Kidney (tissue), 14 donors: ENCODE data around the gene SEC24D. TPM values are rescaled to one million over a fixed set of nuclear protein-coding genes. Genes with fewer than 3 reads are reported as not detected.

Experiments used
- DNase-seq, 5 donors: peaks; one replicate each; pipeline ENCODE4 v3.0.0-alpha.2; 2013 to 2020
- FAIRE-seq: peaks from 2 replicates; lab custom pipeline; 2012; peaks lifted over from hg19 to GRCh38; lab: Jason Lieb, UNC
- H3K27ac ChIP-seq, 2 donors: one replicate each; pipeline ENCODE4 v1.7.0; 2013; ENCODE audit warnings: low read depth in 2 of 2, low read length in 2 of 2, inconsistent platforms in 1 of 2
- H3K27me3 ChIP-seq: one replicate; pipeline ENCODE4 v1.7.1; 2013; ENCODE audit warnings: low read length, inconsistent platforms; ENCODE audit not compliant: control insufficient read depth, insufficient read depth
- H3K36me3 ChIP-seq, 3 donors: one replicate each; pipeline versions ENCODE4 v1.7.0 to v1.7.1; 2013; ENCODE audit warnings: low read length in 3 of 3, control low read depth in 1 of 3, inconsistent platforms in 1 of 3; ENCODE audit not compliant: insufficient read depth in 3 of 3, control insufficient read depth in 2 of 3
- H3K4me1 ChIP-seq, 3 donors: one replicate each; pipeline versions ENCODE4 v1.7.0 to v1.7.1; 2013; ENCODE audit warnings: low read length in 3 of 3, inconsistent platforms in 1 of 3, low read depth in 1 of 3; ENCODE audit not compliant: control insufficient read depth in 2 of 3, insufficient read depth in 2 of 3
- H3K4me3 ChIP-seq, 3 donors: one replicate each; pipeline versions ENCODE4 v1.7.0 to v1.8.1; 2013; ENCODE audit warnings: low read length in 3 of 3, control low read depth in 1 of 3, inconsistent platforms in 1 of 3
- H3K9ac ChIP-seq, 3 donors: one replicate each; pipeline versions ENCODE4 v1.7.0 to v1.7.1; 2013; ENCODE audit warnings: low read length in 3 of 3, control low read depth in 1 of 3, inconsistent platforms in 1 of 3
- H3K9me3 ChIP-seq, 3 donors: one replicate each; pipeline versions ENCODE4 v1.7.0 to v1.7.1; 2013; ENCODE audit warnings: low read length in 3 of 3, control low read depth in 1 of 3, inconsistent platforms in 1 of 3; ENCODE audit not compliant: control insufficient read depth in 2 of 3, insufficient read depth in 1 of 3
- intact Hi-C: fragments of 100-400 bp; cut with DNase I; formaldehyde crosslinking; loops from one replicate; pipeline ENCODE4 v1.11.1; 2022
- polyA plus RNA-seq: library from polyadenylated mRNA; stranded (reverse); fragments of 350-450 nt; fragmentation: Illumina TruSeq; extraction: RNeasy Lipid Tissue Mini Kit (QIAGEN cat#74804); gene quantifications from one replicate; pipeline ENCODE4 v1.2.3, GENCODE V29; 2014; ENCODE audit warnings: low read depth, low replicate concordance; ENCODE audit not compliant: insufficient read depth
- total RNA-seq: library from RNA; stranded (reverse); fragmentation: NEBNext Ultra II Directional; extraction: Animal tissue kit (Norgen Biotek cat#: 25700); gene quantifications from one replicate; pipeline ENCODE4 v1.2.1, GENCODE V29; 2021
- TF ChIP-seq, protein P1 (sequence below): IDR thresholded peaks from 3 replicates; pipeline ENCODE4 v1.5.1; 2012; ENCODE audit warnings: mild to moderate bottlenecking, moderate library complexity, borderline replicate concordance; ENCODE audit not compliant: insufficient read depth; ENCODE audit errors: extremely low read depth
- donor health status: control.
- donor health status: control.
- donor health status: control.
- donor health status: control.
- donor health status: control.
- donor health status: DM: yes; HTN: yes; CAD: no.
- donor health status: Normal renal cell carcinoma (clear cell type).

The SEC24D gene
- total and polyA plus RNA-seq, 2 donors from 2014 or later: 5.9 to 45.4 TPM

DNA sequence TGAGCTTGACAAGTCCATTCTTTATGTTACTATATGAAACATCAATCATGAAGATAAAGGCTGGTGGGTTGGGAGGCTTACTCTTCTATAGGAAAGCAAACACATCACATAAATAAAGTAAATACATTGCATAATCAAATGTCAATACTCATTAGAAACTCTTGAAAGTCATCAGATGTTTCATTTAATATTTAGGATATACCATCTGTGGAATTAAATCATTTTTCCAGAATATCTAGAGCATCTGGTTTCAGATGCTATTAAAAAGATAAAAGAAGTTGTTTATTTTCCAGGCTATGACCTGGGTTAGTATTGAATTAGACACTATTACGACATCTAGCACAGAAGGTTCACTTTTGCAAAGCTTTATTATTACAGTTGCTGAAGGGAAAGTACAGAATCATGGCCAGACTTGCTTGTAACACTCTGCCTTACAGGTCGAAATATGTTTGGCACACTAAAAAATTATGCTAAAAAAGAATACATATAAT is 78.1 kb downstream of the SEC24D start:
- intact Hi-C loops: no loop called here

DNA sequence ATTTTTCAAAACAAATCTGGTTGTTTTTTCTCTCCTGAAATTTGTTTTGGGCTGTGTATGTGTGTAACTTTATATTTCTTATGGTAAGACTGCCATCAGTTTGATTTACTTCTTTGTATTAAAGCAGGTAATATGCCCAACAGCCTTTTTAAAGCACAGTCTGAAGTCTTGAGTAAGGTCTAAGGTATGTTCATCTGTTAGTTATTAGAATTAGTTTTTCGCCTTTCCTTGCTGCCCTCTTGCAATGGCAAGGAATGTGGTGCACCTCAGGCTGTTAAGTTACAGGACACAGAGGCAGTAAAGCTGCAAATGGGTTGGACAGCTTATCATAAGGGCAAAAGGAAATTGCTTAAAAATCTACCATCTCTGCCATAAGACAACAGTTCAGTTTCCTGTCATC is 79.0 kb downstream of the SEC24D start:
- no peak overlapping the region for H3K9ac ChIP-seq
- peaks cover 4 to 15% (median 8%) of the 10 kb centered on the region in 3 donors for H3K4me1 ChIP-seq
- H3K36me3 ChIP-seq: peaks cover 0 to 2% (median 0%) of the 10 kb centered on the region in 3 donors
- intact Hi-C loops: no loop called here
- TF ChIP-seq, protein P1, sequence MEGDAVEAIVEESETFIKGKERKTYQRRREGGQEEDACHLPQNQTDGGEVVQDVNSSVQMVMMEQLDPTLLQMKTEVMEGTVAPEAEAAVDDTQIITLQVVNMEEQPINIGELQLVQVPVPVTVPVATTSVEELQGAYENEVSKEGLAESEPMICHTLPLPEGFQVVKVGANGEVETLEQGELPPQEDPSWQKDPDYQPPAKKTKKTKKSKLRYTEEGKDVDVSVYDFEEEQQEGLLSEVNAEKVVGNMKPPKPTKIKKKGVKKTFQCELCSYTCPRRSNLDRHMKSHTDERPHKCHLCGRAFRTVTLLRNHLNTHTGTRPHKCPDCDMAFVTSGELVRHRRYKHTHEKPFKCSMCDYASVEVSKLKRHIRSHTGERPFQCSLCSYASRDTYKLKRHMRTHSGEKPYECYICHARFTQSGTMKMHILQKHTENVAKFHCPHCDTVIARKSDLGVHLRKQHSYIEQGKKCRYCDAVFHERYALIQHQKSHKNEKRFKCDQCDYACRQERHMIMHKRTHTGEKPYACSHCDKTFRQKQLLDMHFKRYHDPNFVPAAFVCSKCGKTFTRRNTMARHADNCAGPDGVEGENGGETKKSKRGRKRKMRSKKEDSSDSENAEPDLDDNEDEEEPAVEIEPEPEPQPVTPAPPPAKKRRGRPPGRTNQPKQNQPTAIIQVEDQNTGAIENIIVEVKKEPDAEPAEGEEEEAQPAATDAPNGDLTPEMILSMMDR: no peak
- H3K27me3 ChIP-seq: no peaks in the 10 kb centered on the region
- DNase-seq (no peak), FAIRE-seq (no peak)
- no peak overlapping the region for H3K4me3 ChIP-seq
- H3K9me3 ChIP-seq: no peaks in the 10 kb centered on the region
- peak overlapping the region in 1 of 2 donors; percentile 41 for H3K27ac ChIP-seq

More for the DNA sequence above, 78.1 kb downstream of the SEC24D start:
- Histone ChIP-seq H3K27ac (peak overlapping the region in 1 of 2 donors; percentile 48), H3K9ac (no peak overlapping the region), H3K4me1 (peaks cover 4 to 15% (median 8%) of the 10 kb centered on the region in 3 donors), H3K36me3 (peaks cover 0 to 2% (median 0%) of the 10 kb centered on the region in 3 donors), H3K27me3 (no peaks in the 10 kb centered on the region), H3K9me3 (no peaks in the 10 kb centered on the region), H3K4me3 (no peak overlapping the region)
- DNase-seq: peak in 2 of 5 donors; percentile 43 to 75
- TF ChIP-seq, protein P1: no peak
- FAIRE-seq: no peak

DNA sequence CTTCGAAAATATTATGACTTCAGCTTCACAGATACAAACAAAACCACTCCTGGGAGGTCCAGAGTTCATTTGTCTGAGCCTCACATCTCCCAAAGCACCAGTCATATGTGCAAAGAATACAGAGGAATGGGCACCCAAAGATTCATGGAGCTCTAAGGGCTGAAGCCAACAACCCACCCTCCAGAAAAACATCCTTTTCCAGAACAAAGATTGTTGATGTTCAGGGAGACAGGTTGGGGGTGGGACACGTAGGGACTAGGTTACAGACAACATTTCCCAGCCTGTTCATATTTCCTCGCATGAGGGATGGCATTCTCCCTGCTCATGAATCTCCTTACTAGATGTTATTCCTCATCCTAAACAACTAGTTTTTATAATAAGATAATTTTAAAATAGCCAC is 79.5 kb downstream of the SEC24D start:
- peaks cover 4 to 15% (median 8%) of the 10 kb centered on the region in 3 donors for H3K4me1 ChIP-seq
- DNase-seq: no peak
- no peaks in the 10 kb centered on the region for H3K9me3 ChIP-seq
- intact Hi-C loops: no loop called here
- FAIRE-seq: no peak
- peaks cover 0 to 2% (median 0%) of the 10 kb centered on the region in 3 donors for H3K36me3 ChIP-seq
- H3K4me3 ChIP-seq: no peak overlapping the region
- H3K27me3 ChIP-seq: no peaks in the 10 kb centered on the region
- peak overlapping the region in 1 of 2 donors; percentile 32 for H3K27ac ChIP-seq
- no peak overlapping the region for H3K9ac ChIP-seq
- TF ChIP-seq, protein P1: no peak
